EL (cell line): ENCODE measurements around the gene TAS1R2.

Experiments used
- DNase-seq: peaks from one replicate; pipeline ENCODE4 v3.0.0-alpha.2; 2016

TAS1R2 gene

DNA sequence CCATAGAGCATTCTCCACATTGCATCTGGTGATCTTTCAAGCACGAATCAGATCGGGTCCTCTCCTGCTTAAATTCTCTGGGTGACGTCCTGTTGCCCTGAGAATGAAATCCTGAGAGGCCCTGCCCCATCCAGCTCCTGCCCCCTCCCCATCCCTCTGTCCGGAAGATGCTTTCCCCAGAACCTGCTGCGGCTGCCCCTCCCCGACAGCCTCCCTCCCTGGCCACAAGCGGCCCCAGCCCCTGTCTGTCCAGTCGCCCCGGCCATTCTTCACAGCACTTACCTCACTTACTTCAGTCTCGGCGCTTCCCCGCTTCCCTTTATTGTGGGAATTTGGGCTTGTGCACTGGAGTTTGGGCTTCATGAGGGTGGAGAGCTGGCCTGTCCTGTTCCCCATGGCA is 40.3 kb downstream of the TAS1R2 start:
- DNase-seq, result no peak

DNA sequence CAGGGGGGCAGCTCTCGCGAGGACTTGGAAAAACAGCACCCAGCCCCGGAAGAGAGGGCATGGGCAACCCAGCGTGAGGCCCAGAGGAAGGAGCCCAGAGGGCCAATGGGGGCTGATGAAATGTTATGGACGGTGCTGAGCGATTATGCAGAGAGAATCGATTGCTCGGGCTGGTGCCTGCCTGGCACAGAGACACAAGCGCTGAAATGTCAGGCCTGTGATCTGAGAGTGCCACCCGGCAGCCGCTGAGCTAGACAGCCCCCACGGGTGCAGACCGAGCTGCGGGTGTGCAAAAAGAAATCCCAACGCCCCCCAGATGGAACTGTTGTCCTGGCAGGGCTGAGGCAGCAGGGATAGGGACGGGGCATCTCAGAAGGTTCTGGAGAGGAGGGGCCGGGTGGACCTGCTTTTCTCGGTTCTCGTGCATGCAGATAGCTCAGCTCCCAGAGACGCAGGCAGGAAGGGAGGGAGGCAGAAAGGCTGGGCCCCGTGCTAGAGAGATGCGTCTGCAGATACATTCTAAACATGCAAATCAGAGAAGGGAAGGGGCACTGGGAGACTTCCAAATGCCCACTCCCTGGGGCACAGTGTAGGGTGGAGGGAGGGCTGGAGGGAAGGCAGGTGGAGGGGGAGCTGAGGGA is 41.5 kb downstream of the TAS1R2 start:
- DNase-seq, result no peak

DNA sequence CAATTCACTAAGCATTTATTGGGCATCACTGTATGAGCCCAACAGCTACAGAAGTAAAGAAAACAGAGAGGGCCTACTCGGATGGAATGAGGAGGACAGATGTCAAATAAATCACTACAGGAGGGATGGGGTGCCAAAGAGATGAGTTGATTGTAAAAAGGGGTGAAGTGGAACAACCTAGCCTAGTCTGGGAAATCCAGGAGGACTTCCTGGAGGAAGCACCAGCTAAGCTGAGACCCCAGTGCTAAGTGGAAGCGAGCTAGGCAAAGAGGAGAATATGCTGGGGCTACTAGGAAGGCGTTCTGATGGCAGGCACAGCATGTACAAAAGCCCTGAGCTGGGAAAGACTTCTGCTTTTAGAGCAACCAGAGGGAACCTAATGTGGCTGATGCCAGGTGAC is 42.1 kb downstream of the TAS1R2 start:
- no peak for DNase-seq

DNA sequence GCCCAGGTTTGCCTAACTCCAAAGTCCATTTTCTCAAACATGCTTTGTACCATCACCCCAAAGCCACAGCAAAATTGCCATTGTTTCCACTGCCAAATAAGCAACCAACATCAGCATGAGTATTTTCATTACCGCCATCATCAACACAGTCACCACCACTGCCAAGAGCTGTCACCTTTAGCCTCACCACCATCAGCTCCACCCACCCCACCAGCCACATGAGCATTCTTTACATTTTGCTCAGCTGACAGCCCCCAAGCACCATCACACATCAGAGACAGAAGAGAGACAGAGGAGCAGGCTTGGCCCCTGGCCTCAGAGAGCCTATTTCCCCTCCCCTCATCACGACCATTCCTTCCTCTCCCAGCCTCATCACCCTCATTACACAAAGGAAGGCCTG is 42.7 kb downstream of the TAS1R2 start:
- DNase-seq, result peak; percentile 61

DNA sequence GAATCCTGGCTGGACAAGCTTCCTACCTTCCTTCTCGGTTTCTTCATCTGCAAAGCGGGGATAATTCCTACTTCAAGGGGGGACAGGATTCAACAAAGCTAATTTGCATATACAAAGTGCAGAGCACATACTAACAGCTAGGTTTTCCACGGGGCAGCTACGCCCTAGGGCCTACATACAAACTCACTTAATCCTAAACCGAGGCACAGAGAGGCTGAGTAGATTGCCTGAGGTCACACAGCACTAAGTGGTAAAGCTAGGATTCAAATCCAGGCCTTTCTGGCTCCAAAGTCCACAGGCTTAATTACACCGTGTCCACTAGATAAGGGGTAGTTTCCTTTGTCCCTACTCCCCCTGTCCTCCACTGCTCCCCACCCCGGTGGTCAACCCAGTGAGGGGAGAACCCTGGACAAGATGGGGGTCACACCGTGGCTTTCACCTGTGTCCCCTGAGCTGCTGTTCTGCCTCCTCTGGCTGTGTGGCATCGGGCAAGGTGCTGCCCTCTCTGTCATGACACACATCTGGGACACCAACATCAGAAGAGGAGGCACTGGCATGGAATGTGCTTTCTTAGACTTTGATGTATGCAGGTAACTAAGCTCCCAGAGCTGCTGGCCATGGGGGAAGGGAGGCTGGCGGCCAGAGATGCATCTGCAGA is 44.5 kb downstream of the TAS1R2 start:
- DNase-seq, result no peak

DNA sequence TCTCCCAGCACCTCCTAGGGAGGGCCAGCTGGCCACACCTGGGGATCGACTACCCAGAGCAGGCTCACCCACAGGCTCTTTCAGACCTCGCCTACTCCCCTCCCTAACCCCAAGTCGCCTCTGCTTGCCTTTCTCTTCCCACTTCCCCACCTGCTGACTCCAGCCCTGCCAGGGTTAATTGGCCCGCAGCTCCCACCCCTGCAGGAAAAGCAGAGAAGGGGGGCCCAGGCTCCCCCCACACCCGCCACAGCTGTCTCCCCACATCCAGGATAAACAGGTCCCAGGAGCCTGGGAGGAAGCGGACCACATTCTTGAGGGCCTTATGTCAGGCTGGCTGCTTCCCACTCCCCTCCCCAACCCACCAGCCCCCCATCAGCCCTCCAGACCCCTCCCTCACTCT is 45.0 kb downstream of the TAS1R2 start:
- no peak for DNase-seq

DNA sequence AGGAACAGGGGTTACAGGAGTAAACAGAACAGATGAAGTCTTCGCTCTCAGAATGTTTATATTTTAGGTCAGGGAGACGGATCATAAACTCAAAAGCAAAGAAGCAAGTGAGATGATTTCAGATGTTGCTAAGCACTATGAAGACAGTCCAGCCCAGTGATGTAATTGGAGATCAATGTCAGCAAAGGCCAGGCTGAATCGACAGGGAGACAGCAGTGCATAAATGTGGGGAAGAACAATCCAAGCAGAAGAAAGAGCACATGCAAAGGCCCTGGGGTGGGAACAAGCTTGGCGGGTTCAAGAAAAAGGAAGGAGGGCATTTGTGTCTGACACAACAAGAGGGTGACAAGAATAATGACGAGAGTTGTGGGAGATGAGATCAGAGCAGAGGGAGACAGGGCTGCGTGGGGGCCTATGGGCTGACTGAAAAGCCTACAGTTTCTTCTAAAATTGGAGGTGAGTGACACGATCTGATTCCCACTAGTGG is 47.0 kb downstream of the TAS1R2 start:
- no peak for DNase-seq

DNA sequence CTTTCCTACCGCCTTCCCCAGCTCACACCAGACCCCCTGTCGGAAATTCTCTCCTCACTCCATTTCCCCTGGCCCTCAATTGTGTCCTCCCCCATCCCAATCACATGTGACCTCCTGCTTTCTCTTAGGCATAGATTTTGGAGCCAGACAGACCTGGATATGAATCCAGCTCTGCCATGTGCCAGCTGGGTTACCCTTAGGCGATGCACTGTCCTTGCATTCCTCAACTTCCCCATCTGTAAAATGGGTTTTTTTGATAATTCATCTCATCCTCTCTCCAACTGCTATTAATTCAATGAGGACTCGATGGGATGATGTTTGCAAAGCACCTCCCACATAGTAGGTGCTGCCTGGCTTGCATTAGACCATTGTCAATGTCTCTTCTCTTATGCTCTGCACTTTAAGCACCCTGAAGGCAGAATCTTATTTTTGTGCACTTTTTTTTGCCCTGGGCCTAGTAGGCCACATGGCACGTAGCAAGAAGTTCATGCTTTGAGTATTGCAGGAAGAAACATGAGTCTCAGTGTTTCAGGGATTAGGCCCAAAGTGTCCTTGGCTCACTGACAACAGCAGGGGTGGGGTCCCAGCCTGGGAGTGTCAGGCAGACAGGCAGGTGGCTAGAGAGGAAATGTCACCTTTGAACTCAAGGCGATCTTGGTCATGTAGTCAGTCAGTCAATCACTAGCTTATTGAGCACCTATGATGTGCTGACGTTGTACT is 47.6 kb downstream of the TAS1R2 start:
- DNase-seq, result no peak

DNA sequence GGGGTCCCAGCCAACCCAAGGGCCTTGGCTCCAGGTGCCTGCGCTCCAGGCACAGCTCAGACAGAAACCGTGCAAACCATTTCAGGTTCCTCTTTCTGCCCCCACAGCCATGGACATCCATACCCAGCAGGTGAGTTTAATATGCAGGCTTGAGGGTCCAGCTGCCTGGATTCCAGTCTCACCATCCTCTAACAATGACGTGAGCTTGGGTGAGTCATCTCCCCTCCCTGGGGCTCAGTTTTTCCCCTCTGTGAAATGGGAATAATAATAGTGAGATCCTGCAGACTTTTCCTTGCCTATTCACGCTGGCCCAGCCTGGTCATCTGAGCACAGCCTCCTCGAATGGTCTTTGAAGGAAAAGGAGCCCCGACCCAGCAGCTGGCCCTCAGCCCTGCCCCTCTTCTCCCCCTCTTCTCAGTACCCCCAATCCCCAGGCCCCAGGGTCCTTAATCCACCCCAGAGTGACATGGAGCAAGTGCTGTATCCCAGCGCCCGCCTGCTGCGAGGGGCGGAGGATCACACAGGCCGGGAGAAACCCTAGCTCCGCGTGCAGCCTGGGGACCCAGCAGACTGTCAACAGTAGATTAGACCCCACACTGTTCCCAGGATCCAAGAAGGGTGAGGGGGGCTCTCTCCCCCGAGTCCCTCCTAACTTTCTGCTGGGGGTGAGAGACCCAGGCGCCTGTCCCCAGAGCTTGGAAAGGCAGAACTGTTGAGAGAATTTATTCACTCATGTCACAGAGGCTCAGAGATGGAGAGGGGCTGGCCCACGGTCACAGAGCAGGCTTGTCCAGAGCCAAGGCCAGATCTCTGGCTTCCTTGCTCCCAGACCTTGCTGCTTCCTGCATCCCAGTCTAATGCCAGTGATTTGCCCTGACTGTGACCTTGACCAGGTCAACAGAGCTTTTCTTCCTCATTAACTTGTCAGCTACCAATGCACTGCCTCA is 49.2 kb downstream of the TAS1R2 start:
- no peak for DNase-seq

DNA sequence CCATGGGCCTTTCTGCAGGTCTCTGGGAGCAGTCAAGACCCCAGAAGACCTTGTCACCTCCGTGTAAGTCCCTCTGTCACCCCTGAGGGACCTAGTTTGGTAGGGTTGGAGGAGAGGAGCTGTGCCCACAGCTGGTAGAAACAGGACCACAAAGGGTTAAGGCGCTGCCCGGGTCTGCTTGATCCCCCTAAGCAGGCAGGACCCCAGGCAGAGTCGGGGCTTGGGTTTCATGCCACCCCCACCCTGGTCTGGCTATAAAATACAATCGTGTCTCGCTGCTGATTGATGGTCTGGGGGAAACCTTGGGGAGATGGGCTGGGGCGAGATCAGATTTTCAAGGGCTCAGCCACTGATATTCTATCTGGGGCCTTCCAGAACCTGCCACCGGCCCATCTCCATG is 50.9 kb downstream of the TAS1R2 start:
- no peak for DNase-seq

DNA sequence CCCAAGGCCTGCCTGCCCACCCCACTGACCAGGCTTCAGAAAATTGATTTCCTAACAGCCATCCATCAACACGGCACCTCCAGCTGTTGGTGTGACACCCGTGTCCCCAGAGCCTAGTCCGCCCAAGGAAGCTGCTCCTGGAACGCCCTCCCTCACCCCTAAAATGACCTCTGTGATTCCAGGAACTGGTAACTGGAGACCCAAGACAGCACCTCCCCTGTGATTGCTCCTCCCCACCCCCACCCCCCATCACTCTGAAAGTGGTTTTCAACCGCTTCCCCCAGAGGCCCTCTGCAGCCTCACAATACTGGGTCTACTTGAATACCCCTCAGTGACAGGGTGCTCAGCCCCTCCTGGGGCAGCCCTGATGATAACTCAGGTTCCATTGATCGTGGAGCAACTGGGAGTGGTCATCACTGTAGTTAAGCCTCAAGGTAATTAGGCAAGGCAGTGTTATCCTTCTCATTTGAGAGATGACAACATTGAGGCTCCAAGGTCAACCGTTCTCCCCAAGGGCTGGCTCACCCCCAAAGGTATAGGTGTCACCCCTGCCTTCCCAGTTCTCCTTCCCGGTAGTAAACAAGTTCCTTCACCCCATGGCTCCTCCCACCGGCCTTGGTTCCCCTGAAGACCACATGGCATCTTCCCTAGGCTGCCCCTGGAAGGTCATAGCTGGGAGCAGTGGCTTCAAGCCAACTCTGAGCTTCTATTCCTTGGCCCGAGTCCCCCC is 52.0 kb downstream of the TAS1R2 start:
- DNase-seq, result no peak

DNA sequence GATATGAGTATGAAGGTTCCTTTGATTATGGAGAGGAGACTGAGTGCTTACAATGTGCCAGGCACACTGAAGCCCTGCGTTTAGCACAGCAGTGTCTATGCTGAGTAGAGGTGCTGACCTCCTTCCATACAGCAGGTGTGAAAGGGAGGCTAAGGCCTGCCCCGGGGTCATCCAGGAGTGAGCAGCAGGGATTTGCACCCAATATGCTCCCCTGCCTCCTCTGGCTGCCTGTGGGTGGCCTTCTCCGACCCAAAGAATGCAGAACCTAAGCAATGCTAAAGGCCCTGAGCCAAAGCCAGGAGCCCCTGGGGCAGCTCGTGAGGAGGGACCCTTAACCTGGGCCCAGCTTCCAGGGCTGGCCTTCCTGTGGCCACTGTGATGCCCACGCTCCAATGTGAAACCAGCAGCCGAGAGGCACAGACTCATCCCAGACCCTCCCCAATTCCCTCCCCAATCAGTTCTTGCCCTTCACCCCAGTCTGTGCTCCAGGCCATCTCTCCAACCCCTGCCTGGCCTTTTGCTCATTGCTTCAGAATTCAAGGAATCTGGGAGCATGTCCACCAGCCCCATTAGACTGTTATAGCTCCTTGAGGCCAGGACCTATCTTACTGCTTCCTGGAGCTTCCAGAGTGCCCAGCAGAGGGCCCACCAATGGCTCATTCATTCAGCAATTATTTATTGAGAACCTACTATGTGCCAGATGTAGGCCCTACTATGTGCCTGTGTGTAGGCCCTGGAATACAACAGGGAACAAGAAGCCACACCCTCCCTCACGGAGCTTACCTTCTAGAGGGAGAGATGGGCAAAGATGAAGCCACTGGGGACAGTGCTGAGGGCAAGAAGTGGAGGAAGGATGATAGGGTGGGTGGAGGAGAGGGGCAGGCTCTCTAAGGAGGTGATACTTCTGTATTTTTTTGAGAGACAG is 53.3 kb downstream of the TAS1R2 start:
- peak; percentile 65 for DNase-seq

DNA sequence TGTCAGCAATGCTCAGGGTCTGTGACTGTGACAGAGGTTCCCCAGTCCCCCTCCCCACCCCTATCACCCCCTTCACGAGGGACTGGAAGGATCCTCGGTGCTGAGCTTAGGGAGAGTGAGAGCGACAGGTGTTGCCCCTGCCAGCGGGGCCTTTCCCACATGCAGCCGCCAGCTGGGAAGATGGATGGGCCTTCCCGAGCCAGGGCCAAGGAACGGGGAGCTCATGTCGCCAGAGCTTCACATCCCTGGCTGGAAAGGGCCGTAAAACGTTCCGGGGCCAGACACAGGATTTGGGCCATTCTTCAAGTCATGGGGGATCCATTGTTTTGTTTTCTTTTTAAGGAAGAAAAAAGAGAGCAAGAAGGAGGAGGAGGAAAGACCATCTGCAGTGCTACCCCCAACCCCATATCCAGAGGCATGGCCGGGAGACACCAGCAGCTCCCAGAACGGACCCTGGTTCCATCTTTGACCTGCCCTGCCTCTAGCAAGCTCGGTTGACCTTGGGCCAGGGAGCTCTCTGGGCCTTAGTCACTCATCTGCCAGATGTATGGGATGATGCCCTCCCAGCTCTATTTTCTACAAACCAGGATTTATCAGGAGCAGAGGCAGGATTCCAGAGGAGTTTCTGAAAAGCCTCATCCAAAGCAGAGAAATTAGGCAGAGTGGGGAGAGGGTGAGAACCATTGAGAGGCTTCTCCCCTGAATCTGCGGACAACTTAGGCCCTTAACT is 54.1 kb downstream of the TAS1R2 start:
- DNase-seq, result no peak

DNA sequence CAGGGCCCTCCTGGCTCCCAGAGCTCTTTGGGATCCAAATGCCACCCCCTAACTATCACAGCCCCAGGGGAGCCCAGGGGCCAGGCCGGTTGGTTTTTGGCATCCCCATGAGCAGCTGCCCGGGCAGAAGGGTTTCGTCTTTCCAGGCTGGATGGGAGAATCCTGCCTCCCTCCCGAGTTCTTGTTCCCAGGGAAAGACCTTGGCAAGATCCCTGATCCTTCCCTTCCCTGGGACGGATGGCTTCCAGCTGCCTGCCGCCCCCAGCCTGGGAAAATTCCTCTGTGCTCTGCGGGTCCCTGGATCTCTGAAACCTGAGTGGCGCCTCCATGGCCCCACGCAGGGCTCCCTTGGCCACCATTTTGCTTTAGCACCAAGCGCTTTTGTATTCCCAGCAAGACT is 55.6 kb downstream of the TAS1R2 start:
- no peak for DNase-seq

DNA sequence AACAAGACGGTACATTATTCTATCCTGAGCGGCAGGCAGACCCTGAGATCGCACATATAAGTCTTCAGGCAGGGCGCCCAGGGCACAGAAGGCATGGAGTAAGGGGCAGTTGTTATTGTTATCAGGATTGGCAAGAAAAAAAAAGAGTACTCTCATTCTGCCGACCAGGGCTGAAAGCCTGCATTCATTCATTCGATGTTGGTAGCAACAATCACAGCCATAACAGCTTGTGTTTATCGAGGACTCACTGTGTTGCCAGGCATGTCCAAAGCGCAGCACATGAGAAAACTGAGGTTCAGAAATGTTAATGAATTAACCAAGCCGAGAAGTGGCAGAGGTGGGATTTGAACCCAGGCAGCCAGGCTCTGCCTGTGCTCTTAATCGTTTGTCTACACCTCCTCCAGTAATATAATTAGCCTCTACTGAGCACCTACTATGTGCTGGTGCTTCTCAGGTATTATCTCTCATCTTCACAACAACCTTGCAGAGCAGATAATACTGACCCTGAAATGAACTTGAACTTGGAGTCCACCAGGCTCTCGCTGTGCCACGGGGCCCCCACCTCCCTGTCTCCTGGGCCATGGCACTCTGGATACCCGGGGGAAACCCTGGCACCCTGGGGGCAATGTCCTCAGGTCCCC is 56.2 kb downstream of the TAS1R2 start:
- no peak for DNase-seq

DNA sequence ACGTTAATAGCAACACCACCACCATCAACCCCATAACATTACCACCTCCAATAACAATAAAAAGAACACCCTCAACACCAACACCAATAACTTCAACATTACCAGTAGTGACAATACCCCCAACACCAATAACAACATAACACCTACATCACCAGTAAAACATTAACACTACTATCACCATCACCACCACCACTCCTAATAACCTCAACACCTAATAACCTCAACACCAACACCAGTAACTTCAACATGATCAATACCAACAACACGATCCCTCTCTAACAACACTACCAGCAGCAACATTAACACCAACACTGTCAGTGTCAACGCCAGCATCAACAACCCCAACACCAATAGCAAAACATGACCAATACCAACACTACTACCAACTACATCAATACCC is 57.2 kb downstream of the TAS1R2 start:
- no peak for DNase-seq

DNA sequence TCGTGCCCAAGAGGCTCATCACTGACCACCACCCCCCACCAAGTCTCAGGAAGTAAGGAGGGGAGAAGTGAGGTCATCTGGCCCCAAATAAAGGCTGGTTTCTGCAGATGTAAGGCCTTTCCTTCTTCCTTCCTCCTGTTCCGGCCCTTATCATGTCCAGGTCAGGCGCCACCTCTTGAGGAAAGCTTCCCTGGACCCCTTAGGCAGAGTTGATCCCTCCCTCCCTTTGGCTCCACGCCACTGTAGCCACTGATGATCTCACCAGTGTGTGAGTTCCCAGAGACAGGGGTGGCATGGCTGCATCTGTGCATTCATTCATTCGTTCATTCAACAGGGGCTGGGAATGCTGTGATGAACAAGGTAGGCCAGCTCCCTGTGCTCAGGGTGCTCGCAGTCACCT is 59.2 kb downstream of the TAS1R2 start:
- no peak for DNase-seq

DNA sequence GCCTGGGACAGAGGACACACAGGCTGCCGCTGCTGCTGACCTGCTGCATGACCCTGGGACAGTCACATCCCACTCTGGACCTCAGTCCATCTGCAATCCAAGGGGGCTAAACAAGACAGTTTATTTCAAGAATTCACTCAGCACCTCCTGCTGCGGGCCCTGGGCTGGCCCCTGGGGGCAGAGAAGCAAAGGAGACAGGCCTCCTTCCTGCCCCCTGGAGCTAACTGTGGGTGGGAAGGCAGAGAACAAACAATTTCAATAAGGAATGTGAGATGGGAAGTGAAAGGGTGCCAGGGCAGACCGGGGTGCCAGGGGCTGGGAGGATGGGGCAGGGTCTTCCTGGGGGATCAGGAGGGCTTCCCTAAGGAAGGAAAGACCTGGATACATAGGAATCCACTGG is 60.0 kb downstream of the TAS1R2 start:
- DNase-seq, result no peak

DNA sequence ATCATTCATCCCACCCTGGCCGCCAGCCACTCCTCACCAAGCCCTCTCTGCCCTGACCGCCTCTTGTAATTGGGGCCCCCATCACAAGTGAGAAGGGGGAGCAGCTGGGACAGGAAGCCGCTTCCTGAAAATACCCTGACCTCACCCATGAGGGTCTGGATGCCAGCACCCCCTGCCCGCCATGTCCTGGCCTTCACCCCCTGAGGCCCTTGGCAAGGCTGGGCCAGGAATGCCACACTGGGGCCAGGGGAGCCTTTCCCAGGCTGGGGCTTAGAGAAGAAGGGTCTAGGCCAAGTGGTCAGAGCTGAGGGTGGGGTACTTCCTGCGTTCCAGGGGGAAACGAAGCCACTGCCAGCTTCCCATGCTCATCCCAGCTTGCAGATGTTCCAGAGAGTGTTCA is 60.5 kb downstream of the TAS1R2 start:
- no peak for DNase-seq

DNA sequence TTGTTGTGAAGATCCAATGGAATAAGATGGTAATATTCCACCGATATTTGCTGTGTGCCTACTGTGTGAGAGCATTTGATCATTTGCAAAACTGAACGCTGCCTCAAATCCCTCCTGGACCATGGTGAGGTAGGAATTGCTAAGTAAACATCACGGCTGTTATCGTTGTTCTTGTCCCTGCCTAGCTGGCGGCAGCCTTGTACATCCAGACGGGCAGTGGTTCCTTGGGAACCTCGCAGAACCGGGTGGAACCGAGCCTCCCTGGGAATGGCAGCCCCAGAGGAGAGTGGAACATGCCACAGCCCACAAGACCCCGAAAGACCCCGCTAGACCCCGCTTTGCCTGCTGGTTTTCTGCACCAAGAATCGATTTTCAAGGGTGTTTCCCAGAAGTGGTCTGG is 60.9 kb downstream of the TAS1R2 start:
- DNase-seq, result no peak
